Midbrain (tissue), 1 donor: ENCODE measurements around the gene ADM5.

Experiments
- DNase-seq: peaks from one replicate; lab custom pipeline; 2025; lab: John Stamatoyannopoulos, UW

The ADM5 gene

GRCh38 chr19:49680421-49681351 is 8.7 kb upstream of the ADM5 start:
- peak; percentile 92 for DNase-seq

GRCh38 chr19:49681830-49682229 is 7.6 kb upstream of the ADM5 start:
- DNase-seq = no peak

GRCh38 chr19:49682274-49682673 is 7.1 kb upstream of the ADM5 start:
- no peak for DNase-seq

GRCh38 chr19:49683814-49684250 is 5.6 kb upstream of the ADM5 start:
- no peak for DNase-seq

- no peak for DNase-seq
Measured at GRCh38 chr19:49684251-49684982, 5.0 kb upstream of the ADM5 start.

- no peak for DNase-seq
Measured at GRCh38 chr19:49684983-49685553, 4.3 kb upstream of the ADM5 start.

GRCh38 chr19:49685845-49686332 is 3.5 kb upstream of the ADM5 start:
- DNase-seq = no peak

- DNase-seq = no peak
Measured at GRCh38 chr19:49686503-49687088, 2.8 kb upstream of the ADM5 start.

GRCh38 chr19:49687150-49687549 is 2.2 kb upstream of the ADM5 start:
- no peak for DNase-seq

GRCh38 chr19:49687566-49688316 is 1.7 kb upstream of the ADM5 start:
- no peak for DNase-seq

GRCh38 chr19:49688531-49689132 is 762 bp upstream of the ADM5 start:
- DNase-seq = no peak

GRCh38 chr19:49690079-49690655 is 773 bp downstream of the ADM5 start:
- peak; percentile 44 for DNase-seq

GRCh38 chr19:49690656-49691242 is 1.4 kb downstream of the ADM5 start, which contains the start of gene CPT1C:
Gene CPT1C, plus strand, starts transcription at chr19:49691116. Its CDS starts 1,137 bp downstream, at chr19:49692253.
- DNase-seq = peak; percentile 89

GRCh38 chr19:49691243-49692146 is 2.1 kb downstream of the ADM5 start:
- DNase-seq = peak; percentile 84

- no peak for DNase-seq
Measured at GRCh38 chr19:49692147-49692506, 2.7 kb downstream of the ADM5 start.

GRCh38 chr19:49696115-49696514 is 6.7 kb downstream of the ADM5 start:
- DNase-seq = no peak

- DNase-seq = no peak
Measured at GRCh38 chr19:49696865-49697264, 7.5 kb downstream of the ADM5 start.

GRCh38 chr19:49699364-49699763 is 10.0 kb downstream of the ADM5 start:
- no peak for DNase-seq

GRCh38 chr19:49700563-49700962 is 11.2 kb downstream of the ADM5 start:
- DNase-seq = no peak
